GM21447 (cell line): ENCODE measurements around the gene CD300C.
"Not testable (repeated sequence)": the region's sequence is repeated elsewhere in the genome, so short reads cannot be mapped to it uniquely, and the experiment has no call there.

ENCODE experiments used
- ATAC-seq: cut with Tn5 transposase; IDR thresholded peaks from one replicate; pipeline ENCODE4 v1.9.1; 2021; ENCODE audit not compliant: unreplicated experiment

Gene CD300C

DNA sequence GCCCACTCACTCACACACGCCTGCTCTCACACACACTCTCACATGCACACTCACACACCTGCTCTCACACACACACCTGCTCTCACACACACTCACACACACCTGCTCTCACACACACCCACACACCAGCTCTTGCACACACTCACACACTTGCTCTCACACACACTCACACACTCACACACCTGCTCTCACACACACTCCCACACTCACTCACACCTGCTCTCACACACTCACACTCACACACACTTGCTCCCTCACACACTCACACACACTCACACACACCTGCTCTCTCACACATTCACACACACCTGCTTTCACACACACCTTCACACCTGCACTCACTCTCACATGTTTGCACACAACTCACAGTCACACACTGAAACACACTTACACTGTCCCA lies 17.4 kb upstream of the CD300C start:
- no peak for ATAC-seq

- no peak for ATAC-seq
These were observed 15.7 kb upstream of the CD300C start for GRCh38 chr17:74561586-74561985.

DNA sequence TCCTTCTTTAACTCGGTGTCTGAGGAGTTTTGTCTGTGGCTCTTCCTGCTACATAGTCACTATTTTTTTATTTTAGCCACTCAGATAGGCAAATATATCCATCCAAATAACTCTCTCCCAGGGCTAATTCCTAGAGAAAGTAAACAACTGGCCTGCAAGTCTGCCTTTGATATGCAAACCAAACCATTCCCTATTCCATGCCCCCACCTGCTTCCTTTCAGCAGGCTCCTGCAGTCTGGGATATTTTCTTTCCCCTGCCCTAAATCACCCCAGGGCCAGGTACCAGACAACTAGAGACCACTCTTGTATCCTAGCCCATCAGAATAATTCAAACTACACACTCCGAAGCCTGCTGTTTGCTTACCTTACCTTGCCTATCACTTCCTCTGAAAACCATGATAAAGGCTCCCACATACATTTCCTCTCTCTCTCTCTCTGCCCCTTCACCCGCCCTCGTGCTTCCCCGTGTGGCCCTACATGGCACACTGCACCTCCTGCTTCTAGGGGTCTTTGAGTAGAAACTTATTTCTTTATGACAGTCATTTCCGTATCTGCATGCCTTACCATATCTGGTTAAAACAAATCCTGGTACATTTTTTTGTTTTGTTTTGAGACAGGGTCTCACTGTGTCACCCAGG lies 13.1 kb upstream of the CD300C start:
- no peak for ATAC-seq

- ATAC-seq = not testable (repeated sequence)
These were observed 12.5 kb upstream of the CD300C start for GRCh38 chr17:74558402-74558801.

DNA sequence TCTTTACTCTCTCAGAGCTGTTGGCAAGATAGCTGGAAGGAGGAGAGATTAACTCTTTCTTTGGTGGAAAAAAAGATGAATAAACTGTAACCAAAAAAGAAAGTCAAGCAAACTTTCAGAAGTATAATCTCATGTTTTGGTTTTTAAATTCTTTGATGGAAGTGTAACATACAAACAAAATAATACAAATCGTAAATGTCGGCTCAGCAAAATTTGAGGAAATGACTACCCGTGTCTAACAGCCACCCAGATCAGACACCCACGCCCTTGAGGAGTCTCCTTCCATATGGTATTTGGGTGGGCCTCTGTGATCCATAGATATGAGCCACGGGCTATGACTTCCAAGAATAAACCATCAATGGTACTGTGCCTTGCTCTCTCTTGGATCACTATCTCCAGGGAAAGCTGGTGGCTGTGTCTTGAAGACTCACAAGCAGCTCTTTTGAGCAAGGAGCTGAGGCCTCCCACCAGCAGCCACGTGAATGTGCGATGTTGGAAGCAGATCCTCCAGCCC lies 9.6 kb upstream of the CD300C start:
- no peak for ATAC-seq

DNA sequence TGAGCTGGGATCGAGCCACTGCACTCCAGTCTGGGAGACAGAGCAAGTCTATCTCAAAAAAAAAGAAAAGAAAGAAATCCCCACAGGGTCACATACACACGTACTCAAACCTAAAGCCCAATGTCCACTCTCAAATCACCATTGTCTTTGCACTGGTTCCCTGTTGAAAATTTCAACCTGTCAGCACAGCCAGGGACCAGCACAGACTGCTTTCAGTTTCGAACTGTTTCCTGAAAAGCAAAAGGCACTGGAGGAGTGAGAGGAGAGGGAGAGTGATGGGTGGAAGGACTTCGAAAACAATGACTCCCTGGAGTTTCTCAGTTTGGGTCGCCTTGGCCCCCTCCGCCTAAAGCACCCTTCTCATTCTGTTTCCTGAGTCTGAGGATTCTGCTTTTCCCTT lies 9.0 kb upstream of the CD300C start:
- no peak for ATAC-seq

DNA sequence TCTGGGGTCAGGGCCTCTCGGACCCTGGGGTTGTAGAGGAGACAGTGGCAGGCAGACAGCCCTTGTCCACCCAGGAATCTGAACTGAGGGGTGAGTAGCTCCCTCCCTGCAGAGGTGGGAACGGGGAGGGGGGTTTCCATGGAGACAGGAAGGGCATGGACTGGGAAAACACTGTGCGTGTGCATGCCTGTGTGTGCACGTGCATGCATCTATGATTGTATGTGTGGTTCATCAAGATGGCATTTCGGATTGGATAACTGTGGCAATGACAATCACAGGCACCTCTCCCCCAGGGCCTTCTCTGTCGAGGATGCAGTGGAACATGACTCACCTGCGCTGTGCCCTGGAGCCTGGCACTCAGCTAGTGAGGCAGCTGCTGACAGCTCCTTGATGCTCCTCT lies 6.1 kb upstream of the CD300C start:
- ATAC-seq = no peak

- ATAC-seq = no peak
These were observed 4.7 kb upstream of the CD300C start for GRCh38 chr17:74550602-74551001.

- no peak for ATAC-seq
These were observed 3.4 kb upstream of the CD300C start for GRCh38 chr17:74549343-74549742.

GRCh38 chr17:74547736-74548135 lies 1.8 kb upstream of the CD300C start:
- no peak for ATAC-seq

- ATAC-seq = no peak
These were observed 1.3 kb upstream of the CD300C start for GRCh38 chr17:74547264-74547663.

DNA sequence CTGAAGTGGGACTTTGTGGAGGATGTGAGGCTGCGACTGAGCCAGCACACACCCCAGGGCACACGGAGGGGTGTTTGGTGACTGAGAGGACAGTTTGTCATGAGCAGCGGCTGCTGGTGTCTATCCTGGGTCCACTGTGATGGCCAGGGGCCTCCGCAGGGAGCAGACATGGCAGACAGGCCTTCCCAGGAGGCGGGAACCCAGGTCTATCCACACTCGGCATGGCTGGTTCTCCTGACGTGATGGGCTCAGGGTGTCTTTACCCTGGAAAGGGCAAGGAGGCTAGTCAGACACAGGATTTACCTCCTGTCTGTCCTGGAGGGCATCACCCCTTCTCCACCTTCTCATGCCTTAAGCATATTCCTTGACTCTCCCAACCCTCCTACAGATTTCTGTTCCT lies 671 bp upstream of the CD300C start:
- no peak for ATAC-seq

- ATAC-seq = no peak
These were observed 698 bp downstream of the CD300C start for GRCh38 chr17:74544991-74545842.

GRCh38 chr17:74543891-74544760 lies 1.8 kb downstream of the CD300C start:
- no peak for ATAC-seq

DNA sequence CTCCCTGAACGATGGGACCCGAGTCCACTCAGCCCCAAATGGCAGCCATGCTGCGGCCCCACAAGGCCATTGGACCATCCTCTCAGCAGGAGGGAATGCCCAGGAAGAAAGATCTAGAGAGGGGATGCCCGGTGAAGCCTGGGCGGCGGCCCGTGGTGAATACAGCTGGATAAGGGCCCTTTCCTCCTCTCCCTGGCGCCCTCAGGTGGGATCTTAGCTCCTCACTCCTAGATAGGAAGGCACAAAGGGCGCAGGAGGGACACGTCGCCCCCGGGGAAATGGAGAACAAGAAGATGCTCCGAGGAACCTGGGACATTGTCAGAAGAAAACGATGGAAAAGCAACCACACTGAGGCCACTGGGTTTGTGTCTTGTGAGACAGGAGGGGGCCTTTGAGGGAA lies 2.5 kb downstream of the CD300C start:
- no peak for ATAC-seq

- no peak for ATAC-seq
These were observed 3.1 kb downstream of the CD300C start for GRCh38 chr17:74542727-74543383.

GRCh38 chr17:74542166-74542565 lies 3.7 kb downstream of the CD300C start:
- no peak for ATAC-seq

DNA sequence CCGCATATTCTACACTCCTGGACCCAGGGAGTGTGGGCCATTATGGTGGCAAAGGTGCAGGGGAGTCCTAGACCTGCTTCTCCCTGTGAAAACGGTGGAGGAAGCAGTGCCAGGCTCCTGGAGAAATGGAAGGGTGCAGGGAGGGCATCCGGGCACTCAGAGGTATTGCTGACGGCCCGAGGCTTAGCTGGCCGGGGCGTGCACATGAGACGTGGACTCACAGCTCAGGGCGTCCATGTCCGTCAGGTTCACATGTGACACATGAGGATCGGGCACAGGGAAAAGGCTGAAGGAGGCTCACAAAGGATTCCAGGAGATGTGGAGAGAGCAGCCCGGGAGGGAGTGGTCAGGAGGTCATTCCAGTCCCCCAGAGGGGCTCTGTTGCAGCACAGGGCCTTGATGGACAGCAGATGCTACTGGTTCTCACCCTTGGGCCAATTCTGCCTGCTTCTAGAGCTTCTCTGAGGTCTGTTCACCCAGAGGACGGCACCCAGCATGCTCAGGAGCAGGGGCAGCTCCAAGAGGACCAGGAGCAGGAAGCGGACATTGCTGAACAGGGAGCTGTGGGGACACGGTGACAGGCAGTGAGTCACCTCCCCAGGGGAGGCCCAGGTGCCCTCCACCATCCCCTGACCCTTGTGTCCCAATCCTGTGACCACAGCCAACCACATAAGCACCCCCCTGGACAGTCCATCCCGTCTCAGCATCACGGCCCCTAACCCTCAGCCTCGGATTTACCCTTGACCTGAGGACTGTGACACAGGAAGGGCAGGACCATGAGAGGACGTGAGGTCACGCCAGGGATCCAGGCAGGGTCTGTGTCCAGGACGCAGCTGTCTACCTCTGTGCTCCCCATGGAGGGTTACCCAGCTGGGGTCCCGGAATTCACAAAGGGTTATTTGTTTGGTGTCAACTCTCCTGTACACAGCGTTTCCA lies 4.5 kb downstream of the CD300C start:
- no peak for ATAC-seq

DNA sequence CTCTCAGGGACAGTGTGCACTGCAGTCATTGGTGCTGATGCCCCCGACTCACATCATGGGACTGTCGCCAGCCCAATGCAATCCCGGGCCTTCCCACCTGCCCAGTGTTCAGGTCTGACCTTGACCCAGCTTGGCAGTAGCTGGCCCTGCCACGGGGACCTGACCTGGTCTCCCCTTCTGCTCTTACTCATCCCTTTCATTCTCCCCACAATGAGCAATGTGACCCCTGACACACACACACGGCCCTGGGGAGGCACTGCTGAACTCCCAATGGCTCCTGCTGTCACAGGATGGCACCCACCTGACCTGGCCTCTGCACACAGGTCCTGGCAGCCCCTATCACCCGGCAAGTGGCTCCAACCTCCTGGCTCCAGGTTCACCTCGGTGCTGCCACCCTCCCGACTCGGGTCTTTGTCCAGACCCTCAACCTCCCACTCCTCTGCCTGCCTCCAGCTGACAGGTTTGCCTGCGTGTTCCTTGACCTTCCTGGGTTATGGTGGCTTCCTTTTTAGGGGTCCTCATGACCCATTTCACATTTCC lies 6.6 kb downstream of the CD300C start:
- no peak for ATAC-seq

GRCh38 chr17:74536890-74537289 lies 9.0 kb downstream of the CD300C start:
- ATAC-seq = no peak
